SJSA1 (cell line): ENCODE measurements around the gene SCRT2. TPM values are rescaled to one million over a fixed set of nuclear protein-coding genes. Genes with fewer than 3 reads are reported as not detected.

ENCODE experiments used
- DNase-seq, 2 experiments: peaks; one replicate each; pipeline ENCODE4 v3.0.0-alpha.2; 2015 to 2020; ENCODE audit warnings: low spot score in 2 of 2, low read depth in 1 of 2
- H3K27ac ChIP-seq: fragments of 250-450 bp; sonication (Bioruptor Pico); 2 replicates; pipeline ENCODE4 v1.5.1; 2020; ENCODE audit warnings: mild to moderate bottlenecking, moderate library complexity
- H3K27me3 ChIP-seq: fragments of 250-450 bp; sonication (Bioruptor Pico); replicated peaks from 2 replicates; pipeline ENCODE4 v1.5.1; 2020; ENCODE audit warnings: mild to moderate bottlenecking, moderate library complexity
- H3K36me3 ChIP-seq: fragments of 250-450 bp; sonication (Bioruptor Pico); 2 replicates; pipeline ENCODE4 v1.5.1; 2020; ENCODE audit warnings: mild to moderate bottlenecking
- H3K4me1 ChIP-seq: fragments of 250-450 bp; sonication (Bioruptor Pico); replicated peaks from 2 replicates; pipeline ENCODE4 v1.6.1; 2021; ENCODE audit warnings: mild to moderate bottlenecking
- H3K4me3 ChIP-seq: fragments of 250-450 bp; sonication (Bioruptor Pico); 2 replicates; pipeline ENCODE4 v1.5.1; 2020; ENCODE audit warnings: mild to moderate bottlenecking
- H3K9me3 ChIP-seq: fragments of 250-450 bp; sonication (Bioruptor Pico); replicated peaks from 2 replicates; pipeline ENCODE4 v1.5.1; 2020; ENCODE audit warnings: mild to moderate bottlenecking
- total RNA-seq: library from RNA; depleted of rRNA; stranded (reverse); fragments of >200 nt; shearing (Covaris generic); gene quantifications from 2 replicates; pipeline ENCODE4 v1.2.3, GENCODE V29; 2014

The SCRT2 gene
- total RNA-seq, 1 experiment from 2014 or later: not detected

DNA sequence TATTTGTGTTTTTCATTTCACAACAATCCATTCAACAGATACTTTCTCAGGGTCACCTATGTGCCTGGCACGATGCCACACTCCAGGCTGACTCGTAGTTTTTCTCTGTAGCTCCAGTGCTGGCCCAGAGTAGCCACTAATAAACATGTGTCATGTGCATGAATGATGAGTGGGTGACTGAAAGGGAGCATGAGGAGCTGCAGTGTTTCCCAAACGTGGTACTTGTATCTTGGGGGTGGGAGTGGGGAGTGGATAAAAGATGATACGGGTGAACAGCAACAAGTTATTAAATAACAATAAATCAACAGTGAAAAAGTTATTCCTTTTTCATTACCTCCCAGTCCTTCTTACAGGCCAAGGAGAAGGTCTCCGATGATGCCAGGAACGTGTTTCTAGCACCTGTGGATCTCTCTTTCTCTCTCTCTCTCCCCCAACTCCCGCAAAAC, 39.7 kb downstream of the SCRT2 start:
- H3K4me3 ChIP-seq: no peak overlapping the region
- no peak for DNase-seq
- H3K4me1 ChIP-seq: no peaks in the 10 kb centered on the region
- no peaks in the 10 kb centered on the region for H3K9me3 ChIP-seq
- no peaks in the 10 kb centered on the region for H3K36me3 ChIP-seq
- H3K27me3 ChIP-seq: peaks cover 7% of the 10 kb centered on the region
- H3K27ac ChIP-seq: no peak overlapping the region

DNA sequence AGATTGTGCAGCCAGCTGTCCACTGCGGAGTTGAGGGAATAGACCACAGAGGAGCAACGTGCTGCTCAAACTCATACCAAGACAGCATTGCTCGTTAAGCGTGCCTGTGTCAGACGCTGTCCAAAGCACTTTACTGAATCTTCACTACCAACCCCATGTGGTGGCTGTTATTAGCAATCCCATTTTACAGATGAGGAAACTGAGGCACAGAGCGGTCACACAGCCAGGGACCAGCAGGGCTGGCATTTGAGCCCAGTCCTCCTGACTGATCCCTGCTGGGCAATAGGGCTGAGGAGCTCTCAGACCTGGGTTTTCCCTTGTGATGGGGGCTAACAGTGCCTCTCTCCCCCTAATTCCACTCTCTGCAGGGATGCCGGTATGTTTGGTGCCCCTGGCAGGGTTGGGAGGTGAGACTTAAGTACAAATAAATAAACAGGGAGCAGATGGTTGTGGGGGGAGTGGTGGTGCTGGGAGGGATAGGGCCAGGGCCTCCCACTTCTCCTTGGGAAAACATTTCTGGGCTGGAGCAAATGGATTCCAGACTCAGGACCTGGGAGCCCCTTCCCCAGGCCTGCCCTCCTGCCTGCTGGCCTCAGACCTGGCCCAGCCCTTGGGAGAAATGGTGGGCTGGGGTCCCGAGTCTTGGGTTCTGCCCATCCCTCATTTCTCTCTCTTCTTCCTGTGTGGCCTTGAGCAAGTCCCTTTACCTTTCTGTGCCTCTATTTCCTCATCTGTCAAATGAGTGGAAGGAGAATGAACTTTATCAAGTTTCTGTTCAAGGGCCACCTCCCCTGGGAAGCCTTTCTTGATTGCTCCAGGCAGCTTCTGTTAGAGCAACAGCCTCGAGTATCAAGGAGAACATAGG, 40.3 kb downstream of the SCRT2 start:
- Histone ChIP-seq H3K36me3 (no peaks in the 10 kb centered on the region), H3K4me3 (no peak overlapping the region), H3K27me3 (peaks cover 4% of the 10 kb centered on the region; the same call in 1 of the 2 replicates), H3K27ac (no peak overlapping the region), H3K4me1 (no peaks in the 10 kb centered on the region), H3K9me3 (no peaks in the 10 kb centered on the region)
- DNase-seq: no peak

DNA sequence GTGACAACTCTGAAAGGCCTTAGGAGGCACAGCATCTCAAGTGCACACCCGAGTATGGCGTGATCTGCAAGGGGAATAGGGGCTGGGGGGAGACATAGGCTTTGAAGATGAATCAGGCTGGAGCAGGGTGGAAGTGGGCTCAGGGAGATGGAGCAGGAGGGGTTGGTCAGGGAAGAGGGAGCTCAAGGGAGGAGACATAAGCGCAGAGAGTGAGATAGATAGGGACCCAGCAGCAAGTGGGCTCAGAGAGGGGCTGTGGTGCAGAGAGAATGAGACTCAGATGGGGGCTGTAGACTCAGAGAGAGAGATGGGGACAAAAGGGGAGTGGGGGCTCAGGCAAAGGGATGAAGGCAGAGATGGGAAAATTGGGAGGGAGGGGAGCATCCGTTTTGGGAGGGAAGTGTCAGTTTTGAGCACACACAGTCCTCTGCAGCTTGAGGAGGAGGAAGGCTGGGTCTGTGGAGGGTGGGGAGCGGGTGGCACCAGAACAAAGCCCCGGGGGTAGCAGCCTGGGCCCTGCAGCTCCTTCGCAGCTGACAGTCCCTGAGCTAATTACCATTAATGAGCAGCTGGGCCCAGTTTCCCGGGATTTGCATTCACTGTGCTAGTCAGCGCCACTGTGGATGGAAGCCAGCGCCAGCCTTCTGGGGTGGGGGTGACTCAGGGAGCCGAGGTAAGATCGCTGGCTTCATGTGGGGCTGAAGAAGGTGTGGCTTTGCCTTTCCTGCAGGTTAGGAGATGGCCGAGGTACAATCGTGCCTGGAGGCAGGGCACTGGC, 41.3 kb downstream of the SCRT2 start:
- Histone ChIP-seq H3K36me3 (no peaks in the 10 kb centered on the region), H3K27me3 (peaks cover 4% of the 10 kb centered on the region; the same call in 1 of the 2 replicates), H3K4me1 (no peaks in the 10 kb centered on the region), H3K9me3 (no peaks in the 10 kb centered on the region), H3K4me3 (no peak overlapping the region), H3K27ac (no peak overlapping the region)
- no peak for DNase-seq

DNA sequence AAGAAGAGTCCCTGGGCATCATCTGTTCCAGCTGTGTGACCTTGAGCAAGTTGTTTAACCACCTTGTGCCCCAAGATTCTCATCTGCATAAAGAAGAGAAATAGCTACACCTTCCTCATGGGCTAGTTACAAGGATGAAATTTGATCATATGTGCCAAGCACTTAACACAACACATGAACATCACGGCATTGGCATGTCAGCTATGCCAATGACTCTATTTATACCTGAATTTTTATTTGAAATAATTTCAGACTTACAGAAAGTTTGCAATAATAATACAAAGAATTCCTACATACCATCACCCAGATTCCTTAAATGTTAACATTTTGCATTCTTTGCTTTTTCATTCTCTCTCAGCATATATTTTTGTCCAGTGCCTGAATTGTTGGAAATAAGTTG, 44.5 kb downstream of the SCRT2 start:
- DNase-seq: no peak
- Histone ChIP-seq H3K27ac (no peak overlapping the region), H3K4me3 (no peak overlapping the region), H3K36me3 (no peaks in the 10 kb centered on the region), H3K9me3 (no peaks in the 10 kb centered on the region), H3K4me1 (no peaks in the 10 kb centered on the region), H3K27me3 (peaks cover 11% of the 10 kb centered on the region)

DNA sequence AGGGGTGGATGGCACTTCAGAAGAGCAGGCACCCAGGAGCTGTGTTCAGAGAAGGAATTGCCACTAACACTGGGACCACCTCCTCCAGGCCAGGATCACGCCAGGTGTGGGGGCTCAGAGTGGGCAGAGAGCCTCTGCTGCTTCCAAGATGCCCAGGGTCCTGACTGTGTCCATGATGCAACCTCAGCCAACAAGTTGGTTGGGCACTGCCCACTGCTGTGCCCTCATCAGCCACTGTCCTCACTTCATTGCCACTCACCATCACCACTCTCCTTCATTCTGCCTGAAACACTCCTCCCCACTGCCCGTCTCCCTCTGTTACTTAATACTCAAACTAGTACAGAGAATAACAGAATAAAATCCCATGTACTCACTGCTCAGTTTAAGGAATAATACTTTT, 49.0 kb downstream of the SCRT2 start:
- H3K4me3 ChIP-seq: no peak overlapping the region
- H3K27ac ChIP-seq: no peak overlapping the region

DNA sequence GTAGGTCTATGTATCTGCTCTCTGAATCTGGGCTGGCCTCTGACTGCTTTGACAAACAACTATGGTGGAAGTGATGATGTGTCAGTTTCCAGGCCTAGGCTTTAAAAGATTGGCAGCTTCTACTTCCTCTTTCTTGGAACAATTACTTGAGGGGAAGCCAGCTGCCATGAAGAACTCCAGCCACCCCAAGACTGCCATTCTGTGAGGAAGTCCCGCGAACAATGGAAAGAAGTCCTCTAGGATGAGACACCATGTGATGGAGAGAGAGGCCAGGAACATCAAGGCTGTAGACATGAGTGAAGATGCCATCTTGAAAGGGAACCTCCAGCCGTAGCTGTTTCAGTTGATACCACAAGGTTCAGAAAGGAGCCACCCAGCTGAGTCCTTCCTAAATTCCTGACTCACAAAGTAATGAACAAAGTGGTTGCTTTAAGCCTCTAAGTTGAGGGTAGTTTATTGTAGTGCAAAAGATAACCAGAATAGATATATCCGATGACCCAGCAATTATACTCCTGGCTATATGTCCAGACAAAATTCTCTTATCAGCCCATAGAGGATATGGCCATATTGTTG, 50.2 kb downstream of the SCRT2 start:
- H3K4me1 ChIP-seq: peaks cover 11% of the 10 kb centered on the region
- no peaks in the 10 kb centered on the region for H3K36me3 ChIP-seq
- no peak for DNase-seq
- H3K9me3 ChIP-seq: no peaks in the 10 kb centered on the region; the same call in 1 of the 2 replicates
- no peak overlapping the region for H3K4me3 ChIP-seq
- H3K27ac ChIP-seq: no peak overlapping the region
- peaks cover 7% of the 10 kb centered on the region; the same call in 1 of the 2 replicates for H3K27me3 ChIP-seq

More for the DNA sequence above, 49.0 kb downstream of the SCRT2 start:
- H3K36me3 ChIP-seq: no peaks in the 10 kb centered on the region
- peaks cover 11% of the 10 kb centered on the region; the same call in 1 of the 2 replicates for H3K27me3 ChIP-seq
- no peaks in the 10 kb centered on the region; the same call in 1 of the 2 replicates for H3K4me1 ChIP-seq
- H3K9me3 ChIP-seq: no peaks in the 10 kb centered on the region; the same call in 1 of the 2 replicates
- DNase-seq: no peak

DNA sequence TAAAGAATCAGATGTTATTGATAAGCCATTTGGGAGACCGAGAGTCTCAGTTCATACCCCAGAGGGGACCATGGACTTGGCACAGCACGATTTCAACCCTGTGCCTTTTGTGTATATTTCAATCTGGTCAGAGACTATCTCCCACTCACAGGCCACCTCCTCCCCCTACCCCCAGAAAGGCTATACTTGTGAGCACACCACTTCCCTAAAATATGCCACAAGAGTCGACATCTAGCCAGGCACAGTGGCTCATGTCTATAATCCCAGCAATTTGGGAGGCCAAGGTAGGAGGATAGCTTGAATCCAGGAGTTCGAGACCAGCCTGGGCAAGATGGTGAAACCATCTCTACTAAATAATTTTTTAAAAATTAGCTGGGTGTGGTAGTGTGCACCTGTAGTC, 51.9 kb downstream of the SCRT2 start:
- H3K9me3 ChIP-seq: no peaks in the 10 kb centered on the region; the same call in 1 of the 2 replicates
- H3K27me3 ChIP-seq: peaks cover 11% of the 10 kb centered on the region; the same call in 1 of the 2 replicates
- no peak overlapping the region for H3K27ac ChIP-seq
- DNase-seq: no peak
- H3K4me3 ChIP-seq: no peak overlapping the region
- no peaks in the 10 kb centered on the region for H3K36me3 ChIP-seq
- peaks cover 12% of the 10 kb centered on the region for H3K4me1 ChIP-seq

DNA sequence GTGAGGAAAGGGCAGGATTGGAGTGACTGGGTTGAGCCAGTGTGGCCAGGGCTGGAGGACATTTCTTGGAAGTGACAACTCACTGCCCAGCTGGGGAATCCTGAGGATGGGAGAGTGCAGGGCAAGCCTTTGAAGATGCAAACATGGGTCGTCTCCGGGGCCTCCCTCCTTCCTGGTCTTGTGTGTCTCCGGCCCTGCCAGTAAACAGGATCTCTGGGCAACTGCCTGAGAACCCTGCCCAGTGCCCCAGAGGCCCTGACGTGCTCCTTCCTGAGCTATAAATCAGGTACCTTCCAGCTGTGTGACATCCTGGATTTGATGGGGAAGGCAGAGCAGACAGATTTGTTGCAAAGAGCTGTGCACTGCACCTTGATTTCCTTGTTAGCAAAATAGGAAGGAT, 52.6 kb downstream of the SCRT2 start:
- H3K27me3 ChIP-seq: peaks cover 13% of the 10 kb centered on the region; the same call in 1 of the 2 replicates
- no peak overlapping the region for H3K27ac ChIP-seq
- H3K4me1 ChIP-seq: peaks cover 12% of the 10 kb centered on the region
- H3K4me3 ChIP-seq: no peak overlapping the region
- no peaks in the 10 kb centered on the region for H3K36me3 ChIP-seq
- H3K9me3 ChIP-seq: no peaks in the 10 kb centered on the region; the same call in 1 of the 2 replicates
- DNase-seq: no peak

DNA sequence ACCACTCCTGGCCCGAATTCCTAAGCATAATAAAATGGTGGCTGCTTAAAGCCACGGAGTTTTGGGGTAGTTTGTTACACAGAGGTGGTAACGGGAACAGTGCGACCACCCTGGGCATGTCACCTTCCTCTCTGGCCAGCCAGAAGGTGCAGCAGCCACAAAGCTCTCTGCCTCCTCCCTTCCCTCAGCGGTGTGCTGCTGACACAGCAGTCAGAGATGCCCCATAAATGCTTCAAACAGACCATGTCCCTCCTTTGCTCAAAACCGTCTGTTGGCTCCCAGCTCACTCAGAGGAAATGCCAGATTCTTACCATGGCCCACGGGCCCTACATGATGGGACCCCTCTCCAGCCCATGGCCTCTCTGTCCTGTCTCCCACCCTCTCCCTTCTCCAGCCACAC, 53.4 kb downstream of the SCRT2 start:
- peaks cover 12% of the 10 kb centered on the region for H3K27me3 ChIP-seq
- H3K4me1 ChIP-seq: peaks cover 12% of the 10 kb centered on the region

DNA sequence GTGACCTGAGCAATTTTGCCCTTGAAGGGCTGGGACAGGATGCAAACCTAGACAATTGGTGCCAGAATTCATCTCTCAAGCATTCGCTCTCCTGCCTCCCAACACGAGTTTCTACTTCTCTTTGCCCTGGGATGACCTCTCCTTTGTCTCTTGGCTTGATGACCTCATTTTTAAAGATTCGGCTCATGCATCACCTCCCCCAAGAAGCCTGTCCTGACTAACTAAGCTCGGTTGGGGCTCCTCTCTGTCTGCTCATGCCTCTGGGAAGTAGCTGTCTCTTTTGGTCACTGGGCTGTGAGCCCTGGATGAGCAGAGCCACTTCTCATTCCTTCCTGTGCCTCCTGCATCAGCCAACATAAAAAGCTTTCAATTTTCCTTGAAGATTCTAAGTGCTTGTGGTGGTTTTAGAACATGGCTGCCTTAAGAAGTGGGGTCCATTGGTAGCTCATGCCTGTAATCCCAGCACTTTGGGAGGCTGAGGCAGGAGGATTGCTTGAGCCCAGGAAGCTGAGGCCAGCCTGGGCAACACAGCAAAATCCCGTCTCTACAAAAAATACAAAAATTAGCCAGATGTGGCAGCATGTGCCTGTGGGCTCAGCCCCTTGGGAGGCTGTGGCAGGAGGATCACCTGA, 54.4 kb downstream of the SCRT2 start:
- H3K4me3 ChIP-seq: no peak overlapping the region
- peaks cover 16% of the 10 kb centered on the region for H3K27me3 ChIP-seq
- H3K9me3 ChIP-seq: no peaks in the 10 kb centered on the region; the same call in 1 of the 2 replicates
- H3K27ac ChIP-seq: no peak overlapping the region
- H3K4me1 ChIP-seq: peaks cover 19% of the 10 kb centered on the region
- peak in 1 of 2 experiments; percentile 37 for DNase-seq
- no peaks in the 10 kb centered on the region for H3K36me3 ChIP-seq

More for the DNA sequence above, 53.4 kb downstream of the SCRT2 start:
- Histone ChIP-seq H3K4me3 (no peak overlapping the region), H3K27ac (no peak overlapping the region), H3K36me3 (no peaks in the 10 kb centered on the region), H3K9me3 (no peaks in the 10 kb centered on the region; the same call in 1 of the 2 replicates)
- DNase-seq: no peak

DNA sequence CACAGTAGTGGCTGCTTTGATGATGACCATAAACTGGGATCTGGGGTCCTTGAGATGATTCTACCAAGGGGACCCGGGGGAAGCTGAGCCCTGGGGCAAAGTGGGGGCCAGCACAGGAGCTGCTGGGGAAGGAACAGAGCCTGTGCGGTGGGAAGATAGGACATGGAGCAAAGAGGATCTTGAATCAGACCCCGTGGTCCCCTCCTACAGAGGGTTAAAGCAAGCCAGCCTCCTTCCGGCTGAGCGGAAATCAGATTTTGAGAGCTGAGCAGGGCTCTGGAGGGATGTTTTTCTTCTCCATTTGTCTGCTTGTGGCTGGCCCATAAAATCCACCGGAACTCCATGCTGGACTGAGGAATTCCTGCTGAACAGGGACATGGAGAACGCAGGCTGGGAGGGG, 55.4 kb downstream of the SCRT2 start:
- no peak overlapping the region for H3K4me3 ChIP-seq
- no peaks in the 10 kb centered on the region; the same call in 1 of the 2 replicates for H3K9me3 ChIP-seq
- H3K4me1 ChIP-seq: peaks cover 19% of the 10 kb centered on the region
- no peak for DNase-seq
- peaks cover 20% of the 10 kb centered on the region for H3K27me3 ChIP-seq
- H3K36me3 ChIP-seq: no peaks in the 10 kb centered on the region
- no peak overlapping the region for H3K27ac ChIP-seq

DNA sequence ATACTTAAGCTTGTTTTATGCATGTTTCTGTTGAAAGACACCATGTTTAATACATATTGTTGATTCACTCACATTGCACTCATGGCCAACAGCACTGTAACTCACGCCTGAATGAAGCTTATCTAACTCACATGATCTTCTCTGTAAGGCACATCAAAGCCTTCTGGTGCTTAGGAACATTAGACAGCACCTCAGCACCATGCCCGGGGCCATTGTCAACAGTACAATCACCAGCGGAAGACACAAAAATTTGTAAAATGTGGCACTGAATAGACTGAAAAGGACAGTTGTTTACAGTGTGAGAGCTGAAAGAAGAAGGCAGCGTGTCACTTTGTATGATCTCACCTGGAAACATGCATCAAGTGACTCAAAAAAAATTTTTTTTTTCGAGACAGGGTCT, 56.6 kb downstream of the SCRT2 start:
- H3K27me3 ChIP-seq: peaks cover 22% of the 10 kb centered on the region
- DNase-seq: no peak
- H3K4me1 ChIP-seq: peaks cover 19% of the 10 kb centered on the region
- H3K4me3 ChIP-seq: no peak overlapping the region
- no peak overlapping the region for H3K27ac ChIP-seq
- no peaks in the 10 kb centered on the region; the same call in 1 of the 2 replicates for H3K9me3 ChIP-seq
- no peaks in the 10 kb centered on the region for H3K36me3 ChIP-seq
